GM13977 (cell line): ENCODE measurements around the gene MYBPC1.
A peak's percentile ranks its signal among the peaks of the same experiment; 100 is the strongest.

Experiments used
- DNase-seq: peaks from one replicate; pipeline ENCODE4 v3.0.0; 2012; ENCODE audit warnings: low spot score
- CTCF ChIP-seq: IDR thresholded peaks from 2 replicates; pipeline ENCODE4 v1.5.1; 2012; ENCODE audit warnings: mild to moderate bottlenecking, control low read depth; ENCODE audit not compliant: insufficient read depth; ENCODE audit errors: extremely low read depth, missing control alignments
- in situ Hi-C: fragments of 300-500 bp; cut with MboI; formaldehyde crosslinking; loops from one replicate; pipeline ENCODE4 v1.12.0; 2022; ENCODE audit warnings: low sequenced_read_pairs, low pct_unique_long_range_greater_than_20kb, mixed read lengths, inconsistent platforms; ENCODE audit not compliant: unreplicated experiment

The MYBPC1 gene

GRCh38 chr12:101628676-101629075, 33.9 kb downstream of the MYBPC1 start:
- in situ Hi-C loops, result no loop called here
- no peak for DNase-seq
- no peak for TF ChIP-seq CTCF

GRCh38 chr12:101634724-101635123, 40.0 kb downstream of the MYBPC1 start:
- TF ChIP-seq CTCF, result no peak
- DNase-seq, result peak; percentile 65
- in situ Hi-C loops, result no loop called here

- DNase-seq, result no peak
- no peak for TF ChIP-seq CTCF
- in situ Hi-C loops, result no loop called here
These were observed 43.2 kb downstream of the MYBPC1 start for GRCh38 chr12:101637936-101638335.

- no peak for TF ChIP-seq CTCF
- in situ Hi-C loops, result no loop called here
- no peak for DNase-seq
These were observed 47.6 kb downstream of the MYBPC1 start for GRCh38 chr12:101642115-101643067.

- no peak for TF ChIP-seq CTCF
- DNase-seq, result no peak
- in situ Hi-C loops, result no loop called here
These were observed 52.9 kb downstream of the MYBPC1 start for GRCh38 chr12:101647711-101648110.

- in situ Hi-C loops, result no loop called here
- TF ChIP-seq CTCF, result no peak
- no peak for DNase-seq
These were observed 53.4 kb downstream of the MYBPC1 start for GRCh38 chr12:101648195-101648594.
